Hematopoietic multipotent progenitor cell treated with erythropoietin and hydrocortisone succinate and interleukin-3 and kit ligand, for 6 days (in vitro differentiated cells): ENCODE results near the gene SHISA2.
A peak's percentile ranks its signal among the peaks of the same experiment; 100 is the strongest.
"Not testable (repeated sequence)": the region's sequence is repeated elsewhere in the genome, so short reads cannot be mapped to it uniquely, and the experiment has no call there.

ENCODE experiments used
- DNase-seq: peaks from one replicate; pipeline ENCODE4 v3.0.0-alpha.2; 2015

SHISA2 gene

DNA sequence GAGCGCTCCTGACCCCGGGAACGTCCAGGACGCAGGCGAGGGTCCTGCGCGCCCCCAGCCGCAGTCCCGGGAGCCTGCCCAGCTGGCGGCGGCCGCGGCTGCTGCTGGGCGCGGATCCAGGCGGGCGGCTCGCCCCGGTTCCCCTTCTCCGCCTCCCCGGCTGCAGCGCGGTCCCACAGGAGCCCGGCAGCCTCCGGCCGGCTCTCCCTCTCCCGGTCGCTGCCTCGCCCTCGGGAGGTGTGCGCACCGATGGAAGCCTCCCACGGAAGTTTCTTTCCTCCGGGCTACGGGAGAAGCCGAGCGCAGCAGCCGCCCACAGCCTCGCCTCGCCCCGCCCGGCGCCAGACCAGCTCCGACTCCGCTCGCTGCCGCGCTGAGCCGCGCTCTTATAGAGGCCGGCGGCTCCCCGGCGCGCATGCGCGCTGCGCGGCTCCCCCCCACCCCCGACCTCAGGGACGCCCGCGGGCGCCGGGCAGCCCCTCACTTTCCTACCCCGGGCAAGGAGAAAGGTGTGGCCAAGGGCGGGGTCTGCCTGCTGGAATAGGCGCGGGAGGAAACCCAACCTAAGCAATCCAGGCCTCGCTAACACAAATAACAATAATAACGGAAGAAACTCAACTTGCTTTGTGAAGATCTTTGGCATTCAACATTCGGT lies at the start of gene SHISA2:
Gene SHISA2, minus strand, starts transcription at position 360 of the 655 bp plus-strand sequence. CDS start 1,041 bp downstream, outside the sequence.
- peak; percentile 32 for DNase-seq

DNA sequence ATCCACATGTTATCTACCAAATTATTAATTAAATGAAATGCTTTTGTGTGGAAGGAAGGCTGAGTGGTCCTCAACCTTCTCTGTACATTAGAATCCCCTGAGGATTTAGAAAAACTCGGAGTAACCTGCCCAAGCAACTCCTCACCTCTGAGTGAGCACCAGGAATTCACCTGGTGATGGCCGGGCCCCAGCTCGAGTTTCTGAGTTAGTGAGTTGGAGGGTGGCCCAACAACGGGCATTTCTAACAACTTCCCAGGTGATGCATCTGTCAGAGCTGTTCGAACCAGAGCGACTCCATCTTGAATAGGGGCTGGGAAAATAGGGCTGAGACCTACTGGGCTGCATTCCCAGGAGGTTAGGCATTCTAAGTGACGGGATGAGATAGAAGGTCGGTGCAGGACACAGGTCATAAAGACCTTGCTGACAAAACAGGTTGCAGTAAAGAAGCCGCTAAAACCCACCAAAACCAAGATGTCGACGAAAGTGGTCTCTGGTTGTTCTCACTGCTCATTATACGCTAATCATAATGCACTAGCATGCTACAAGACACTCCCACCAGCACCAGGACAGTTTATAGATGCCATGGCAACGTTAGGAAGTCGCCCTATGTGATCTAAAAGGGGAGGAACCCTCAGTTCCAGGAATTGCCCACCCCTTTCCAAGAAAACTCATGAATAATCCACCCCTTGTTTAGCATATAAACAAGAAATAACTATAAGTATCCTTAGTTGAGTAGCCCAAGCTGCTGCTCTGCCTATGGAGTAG lies 44.2 kb upstream of the SHISA2 start:
- DNase-seq: no peak

DNA sequence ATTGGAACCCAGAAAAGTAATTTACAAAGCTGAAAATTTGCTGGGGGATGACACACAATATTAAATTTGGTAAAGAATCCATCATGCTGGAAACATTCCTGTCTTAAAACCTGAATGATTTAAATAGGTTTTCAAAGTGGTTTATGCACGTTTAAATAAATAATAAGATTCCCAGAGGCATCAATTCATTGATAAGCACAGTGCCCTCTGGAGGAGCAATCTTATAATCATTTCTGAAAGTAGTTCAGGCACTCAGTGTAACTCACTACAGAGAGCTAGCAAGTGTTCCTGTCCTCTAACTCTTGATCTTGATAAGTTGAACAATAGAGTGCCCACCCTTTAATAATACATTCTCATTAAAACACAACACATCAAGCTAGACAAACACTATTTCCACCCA lies 43.5 kb upstream of the SHISA2 start:
- no peak for DNase-seq

GRCh38 chr13:26076821-26077220 lies 25.0 kb upstream of the SHISA2 start:
- DNase-seq: not testable (repeated sequence)

DNA sequence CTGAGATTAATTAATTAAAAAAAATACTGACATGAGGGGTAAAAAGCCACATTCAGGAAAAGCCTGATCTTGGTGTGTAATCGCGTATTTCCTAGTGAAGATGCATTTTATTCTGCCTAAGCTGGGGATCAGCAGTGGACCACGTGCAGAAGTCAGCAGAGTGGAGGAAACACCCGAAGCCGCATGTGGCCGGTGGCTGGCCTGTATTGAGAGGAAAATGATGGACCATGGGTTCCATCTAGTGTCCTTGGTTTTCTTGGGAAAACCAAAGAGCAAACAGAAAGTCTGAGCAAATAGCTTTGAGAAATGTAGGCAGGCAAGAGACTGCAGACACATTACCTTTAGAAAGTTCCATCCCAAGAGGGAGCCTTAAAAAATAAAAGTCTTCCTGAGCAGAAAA lies 23.7 kb upstream of the SHISA2 start:
- no peak for DNase-seq

DNA sequence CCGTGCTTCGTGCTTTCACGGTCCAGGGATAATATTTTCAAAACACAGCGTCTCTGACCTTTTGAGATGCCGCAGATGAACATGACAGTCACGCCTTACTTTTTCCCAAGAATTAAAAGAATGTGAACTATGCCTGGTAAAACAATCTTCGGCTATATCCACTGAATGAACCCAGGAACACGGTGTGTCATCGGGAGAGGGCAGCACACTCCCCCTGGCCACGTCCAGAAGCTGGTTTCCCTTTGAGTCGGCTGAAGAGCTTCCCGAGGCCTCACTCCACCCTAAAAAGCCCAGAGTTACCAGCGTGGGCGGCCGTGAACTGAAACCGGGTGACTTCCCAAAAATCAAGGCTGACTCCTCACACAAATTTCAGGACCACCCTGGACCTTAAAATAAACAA lies 22.9 kb upstream of the SHISA2 start:
- no peak for DNase-seq

DNA sequence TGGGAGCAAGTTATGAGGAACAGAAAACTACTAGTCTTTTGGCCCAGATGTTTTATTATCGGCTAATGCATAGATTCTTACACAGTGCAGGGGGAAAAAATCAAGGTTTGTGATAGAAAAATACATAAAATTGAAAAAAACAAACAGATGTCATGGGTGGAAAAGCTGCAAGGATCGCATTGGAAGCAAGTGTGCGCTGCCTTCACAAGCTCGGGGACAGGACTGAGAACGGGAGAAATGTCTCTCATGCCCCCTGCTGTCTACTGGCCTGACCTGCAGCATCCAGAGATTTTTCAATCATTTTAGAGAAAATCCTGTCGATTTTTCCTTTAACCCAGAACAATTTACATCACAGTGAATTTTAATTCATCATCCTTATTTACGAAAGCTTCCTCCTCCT lies 20.5 kb upstream of the SHISA2 start:
- DNase-seq: not testable (repeated sequence)

- no peak for DNase-seq
These were observed 19.9 kb upstream of the SHISA2 start for GRCh38 chr13:26071691-26072090.

- DNase-seq: not testable (repeated sequence)
These were observed 17.8 kb upstream of the SHISA2 start for GRCh38 chr13:26069642-26070041.

DNA sequence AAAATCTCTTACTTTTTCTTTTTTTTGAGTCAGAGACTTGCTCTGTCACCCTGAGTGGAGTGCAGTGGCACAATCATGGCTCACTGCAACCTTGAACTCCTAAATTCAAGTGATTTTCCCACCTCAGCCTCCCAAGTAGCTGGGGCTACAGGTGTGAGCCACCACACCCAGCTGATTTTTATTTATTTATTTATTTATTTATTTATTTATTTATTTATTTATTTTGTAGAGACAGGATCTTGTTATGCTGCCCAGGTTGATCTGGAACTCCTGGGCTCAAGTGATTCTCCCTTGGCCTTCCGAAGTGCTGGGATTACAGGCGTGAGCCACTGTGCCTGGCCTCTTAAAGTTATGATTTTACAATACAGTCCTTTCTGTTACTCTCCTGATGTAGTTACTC lies 16.6 kb upstream of the SHISA2 start:
- DNase-seq: not testable (repeated sequence)

- no peak for DNase-seq
These were observed 15.8 kb upstream of the SHISA2 start for GRCh38 chr13:26067601-26068000.

DNA sequence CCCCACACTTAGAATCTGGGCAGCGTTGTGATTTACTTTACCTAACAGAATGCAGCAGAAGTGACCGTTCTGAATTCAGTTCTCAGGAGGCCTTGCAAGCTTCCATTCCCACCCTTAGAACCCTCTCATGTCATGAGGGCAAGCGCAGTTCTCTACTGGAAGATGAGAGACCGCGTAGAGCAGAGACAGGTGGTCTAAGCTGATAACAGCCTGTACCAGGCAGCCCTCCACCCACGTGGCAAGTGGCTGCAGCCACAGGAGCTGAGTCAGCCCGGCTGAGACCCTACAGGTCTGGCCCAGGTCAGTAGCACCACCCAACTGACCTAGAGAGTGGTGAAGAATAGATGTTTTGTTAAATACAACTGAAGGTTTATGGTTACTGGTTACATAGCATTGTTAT lies 14.7 kb upstream of the SHISA2 start:
- peak; percentile 54 for DNase-seq

GRCh38 chr13:26062853-26063444 lies 11.1 kb upstream of the SHISA2 start:
- peak; percentile 75 for DNase-seq

DNA sequence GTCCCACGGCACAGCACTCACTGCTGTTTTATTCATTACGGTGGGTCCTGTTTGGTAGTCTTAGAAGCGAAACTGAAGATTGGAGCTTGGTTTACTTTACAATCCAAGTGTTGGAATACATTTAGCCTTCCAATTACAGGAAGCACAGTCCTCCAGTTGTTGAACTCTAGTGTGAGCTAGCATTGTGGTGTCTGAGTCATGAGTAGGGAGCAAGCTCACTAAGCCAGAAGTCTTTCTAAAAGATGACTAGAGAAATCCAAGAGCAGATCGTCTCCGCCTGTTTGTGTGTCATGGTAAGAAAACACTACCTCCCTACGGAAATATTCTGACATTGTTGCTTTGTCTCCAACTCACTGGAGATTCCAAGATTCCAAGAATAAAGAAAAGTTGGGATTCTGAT lies 10.1 kb upstream of the SHISA2 start:
- DNase-seq: no peak

DNA sequence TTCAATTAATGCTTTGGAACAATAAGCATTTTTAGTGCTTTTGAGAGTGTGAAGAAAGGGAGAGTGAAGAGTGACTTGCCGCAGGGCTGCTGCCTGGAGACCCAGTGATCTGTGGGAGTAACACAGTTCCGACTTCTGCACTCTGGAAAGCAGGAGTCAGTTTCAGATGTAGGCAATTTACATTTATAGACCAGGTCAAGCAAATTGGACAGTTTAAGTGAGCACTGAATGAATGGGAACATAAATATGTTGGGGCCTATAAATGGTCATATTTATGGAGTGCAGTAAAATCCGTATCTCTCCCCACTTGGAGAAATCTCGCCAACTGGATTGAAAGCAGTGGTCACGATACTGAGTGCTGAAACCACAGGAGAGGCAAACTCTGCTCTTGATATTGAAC lies 9.4 kb upstream of the SHISA2 start:
- DNase-seq: no peak

- DNase-seq: no peak
These were observed 8.5 kb upstream of the SHISA2 start for GRCh38 chr13:26060357-26060756.

DNA sequence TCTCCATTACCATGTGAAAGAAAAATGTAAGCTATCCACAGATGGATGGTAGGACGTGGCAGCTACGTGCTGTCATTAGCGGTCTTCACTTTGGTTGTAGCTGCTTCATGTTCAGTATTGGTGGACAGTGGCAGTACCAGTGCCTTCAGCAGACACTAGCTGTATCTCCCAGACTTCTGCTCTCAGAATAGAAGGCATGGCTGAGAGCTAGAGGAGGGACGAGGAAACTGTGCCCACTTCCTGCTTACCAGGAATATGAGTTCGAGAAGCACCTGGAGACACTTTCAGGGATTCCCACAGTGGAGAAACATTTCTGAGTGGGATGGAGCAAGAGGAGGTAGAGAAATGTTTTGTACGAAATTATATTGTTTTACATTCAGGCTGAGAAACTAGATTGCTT lies 6.9 kb upstream of the SHISA2 start:
- DNase-seq: no peak

- DNase-seq: no peak
These were observed 3.1 kb upstream of the SHISA2 start for GRCh38 chr13:26054896-26055295.

- DNase-seq: no peak
These were observed 1.7 kb upstream of the SHISA2 start for GRCh38 chr13:26053418-26053980.

- DNase-seq: no peak
These were observed 521 bp upstream of the SHISA2 start for GRCh38 chr13:26052337-26052736.

- DNase-seq: no peak
These were observed 572 bp downstream of the SHISA2 start for GRCh38 chr13:26051231-26051656.

GRCh38 chr13:26050568-26051230 lies 1.1 kb downstream of the SHISA2 start:
- no peak for DNase-seq

DNA sequence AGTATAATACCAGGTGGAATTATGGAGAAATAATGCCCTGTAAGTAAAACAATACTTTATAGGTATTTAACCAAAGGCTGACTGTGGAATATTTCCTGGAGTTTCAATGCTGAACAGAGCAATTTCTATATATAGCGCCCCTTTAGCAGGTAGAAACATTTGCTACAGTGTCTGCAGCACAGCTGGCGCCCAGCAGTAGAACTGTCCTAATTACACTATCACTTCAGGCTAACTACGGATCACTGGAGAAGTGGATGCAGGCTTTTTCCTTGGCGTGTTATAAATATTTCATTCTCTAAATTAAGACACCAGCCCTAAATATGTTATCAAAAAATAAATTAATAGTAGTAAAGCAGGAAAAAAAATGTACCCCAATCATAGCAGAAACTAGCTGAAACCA lies 3.1 kb downstream of the SHISA2 start:
- no peak for DNase-seq
